ENCODE measurements around the gene MACROD2.
A peak's percentile ranks its signal among the peaks of the same experiment; 100 is the strongest.

MACROD2 gene

DNA sequence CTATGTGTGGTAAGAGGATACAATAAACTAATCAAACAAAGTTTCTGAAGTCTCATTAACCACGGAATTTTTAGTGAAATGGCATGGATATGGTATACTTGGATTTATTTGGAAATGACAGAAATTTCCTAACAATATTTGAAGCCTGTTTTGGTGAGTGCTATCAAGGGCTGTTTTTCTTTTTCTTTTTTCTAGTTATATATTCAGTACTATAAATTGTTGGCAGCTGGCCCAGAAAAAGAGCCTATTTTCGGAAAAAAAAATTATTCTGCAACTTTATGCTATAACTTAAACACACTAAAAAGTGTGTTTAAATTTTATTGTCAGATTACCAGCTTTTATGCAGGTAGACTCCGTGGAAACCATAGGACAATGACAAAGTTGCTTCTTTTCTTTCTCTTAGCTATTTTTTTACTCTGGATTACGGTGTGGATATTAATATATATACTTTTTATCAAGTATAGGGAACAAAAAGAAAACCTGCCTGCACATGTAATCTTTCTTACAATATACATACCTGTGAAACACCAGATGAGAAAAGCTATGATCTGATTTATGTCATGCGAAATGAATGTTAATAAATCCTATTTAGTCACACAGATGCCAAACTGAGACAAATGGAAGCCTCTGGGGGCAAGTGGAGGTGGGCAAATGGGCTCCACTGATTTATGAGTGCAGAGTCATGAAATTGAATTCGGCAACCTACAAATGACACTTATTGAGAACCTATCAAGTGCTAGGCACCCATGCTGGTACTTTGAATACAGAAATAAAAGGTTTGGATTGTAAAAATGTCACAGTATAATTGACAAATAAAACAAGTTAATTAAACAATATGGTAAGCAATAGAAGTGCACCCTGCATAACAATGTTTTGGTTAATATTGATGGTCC is 1261.6 kb downstream of the MACROD2 start:
- peak; percentile 41 for DNase-seq

- DNase-seq, result no peak
Observed at GRCh38 chr20:15257569-15257870, 1262.2 kb downstream of the MACROD2 start.

DNA sequence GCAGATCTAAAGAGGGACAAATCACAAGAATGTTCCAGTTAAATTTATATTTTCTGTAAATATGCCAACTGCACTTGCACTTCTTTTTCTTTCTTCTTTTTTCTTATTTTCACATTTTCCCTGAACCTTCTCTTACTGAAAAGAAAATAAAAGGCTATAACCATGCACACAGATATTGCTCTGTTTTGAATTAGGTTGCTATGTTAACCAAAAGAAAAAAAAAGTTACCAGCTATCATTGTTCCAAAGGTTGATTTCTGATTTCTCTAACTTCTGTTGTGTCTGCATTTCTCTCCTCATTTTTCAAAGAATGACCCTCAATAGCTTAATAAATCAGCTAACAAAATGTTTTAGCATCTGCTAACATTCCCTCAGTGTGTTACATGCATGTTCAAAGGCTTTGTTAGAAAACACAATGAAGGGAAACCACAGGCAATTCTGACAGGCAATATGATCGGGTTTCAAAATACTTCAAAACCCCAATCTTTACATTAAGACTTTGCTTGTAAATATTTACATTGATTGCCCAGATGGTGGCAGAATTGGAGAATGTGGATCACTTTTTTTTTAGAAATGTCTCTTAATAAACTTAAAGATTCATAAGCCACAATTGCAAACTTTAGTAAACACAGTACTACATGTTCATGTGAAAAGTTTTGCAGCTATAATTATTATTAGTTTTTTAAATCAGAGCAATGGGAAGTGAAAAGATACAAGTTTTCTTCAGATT is 1270.4 kb downstream of the MACROD2 start:
- DNase-seq, result no peak

DNA sequence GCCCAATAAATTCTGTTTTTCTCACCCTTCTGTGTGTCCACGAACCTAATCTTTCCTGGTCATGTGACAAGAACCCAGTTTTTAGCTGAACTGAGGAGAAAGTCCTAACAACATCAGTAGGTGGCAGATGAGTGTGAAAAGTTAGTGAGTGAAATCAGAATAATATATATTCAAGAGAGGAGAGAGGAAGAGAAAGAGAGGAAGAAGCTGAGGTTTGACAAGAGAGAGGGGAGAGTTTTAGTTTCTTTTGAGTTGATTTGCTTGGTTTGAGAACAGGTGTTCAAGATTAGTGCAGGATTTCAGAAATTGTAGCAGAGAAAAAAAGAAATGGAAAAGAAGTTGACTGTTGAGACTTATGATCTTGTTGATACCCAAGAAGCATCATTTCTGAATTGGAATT is 1272.6 kb downstream of the MACROD2 start:
- DNase-seq, result no peak

DNA sequence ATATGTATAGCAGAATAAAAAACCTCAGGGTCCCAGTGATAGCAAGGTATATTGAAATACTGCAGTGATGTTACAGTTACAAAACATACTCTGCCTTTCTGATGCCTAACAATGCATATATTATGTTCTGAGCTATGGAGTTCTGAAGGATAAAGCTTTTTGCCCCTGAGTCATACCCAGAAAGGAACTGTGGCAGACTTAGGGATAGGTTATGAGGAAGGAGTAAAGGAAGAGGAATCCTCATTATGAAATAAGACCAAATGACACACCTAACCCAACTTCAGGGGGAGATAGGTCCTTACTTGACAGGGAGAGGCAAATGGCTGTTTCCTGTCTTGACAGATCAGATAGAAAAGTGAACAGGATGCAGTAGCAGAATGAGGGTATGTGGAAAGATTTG is 1282.7 kb downstream of the MACROD2 start:
- DNase-seq, result no peak

- DNase-seq, result no peak
Observed at GRCh38 chr20:15287329-15287728, 1292.0 kb downstream of the MACROD2 start.

GRCh38 chr20:15288106-15288505 is 1292.8 kb downstream of the MACROD2 start:
- no peak for DNase-seq

DNA sequence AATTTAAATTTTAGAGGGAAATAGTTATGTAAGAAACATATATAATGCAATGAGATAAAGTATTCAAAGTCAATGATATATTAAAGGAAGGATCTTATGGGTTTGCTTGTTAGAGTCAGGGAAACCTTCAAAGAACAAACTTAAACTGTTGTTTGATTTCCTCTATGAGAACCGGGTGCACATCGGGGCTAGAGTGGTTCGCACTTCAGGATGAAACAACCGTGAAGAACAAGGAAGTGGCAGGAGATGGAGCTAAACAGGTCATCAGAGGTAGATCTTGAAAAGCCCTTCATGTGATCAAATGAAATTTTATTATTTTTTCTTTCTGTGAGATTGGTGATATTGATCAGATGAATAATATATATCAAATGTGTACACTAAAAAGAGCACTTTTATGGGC is 1294.0 kb downstream of the MACROD2 start:
- DNase-seq, result no peak

DNA sequence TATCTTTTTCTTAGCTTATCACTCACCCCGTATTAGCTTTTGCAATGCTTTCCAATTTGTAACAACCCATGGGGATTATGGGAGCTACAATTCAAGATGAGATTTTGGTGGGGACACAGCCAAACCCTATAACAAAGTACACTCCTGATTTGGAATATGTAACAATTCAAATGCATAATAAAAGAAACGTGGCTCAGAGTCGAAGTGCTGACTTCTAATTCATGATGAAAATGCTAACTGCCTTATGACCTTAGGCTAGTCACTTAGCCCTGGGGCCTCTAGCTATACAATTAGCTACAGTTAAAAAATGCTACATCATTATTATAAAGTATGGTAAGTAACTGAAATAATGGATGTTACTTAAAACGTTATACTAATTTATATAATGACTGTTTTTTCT is 1297.1 kb downstream of the MACROD2 start:
- DNase-seq, result no peak

DNA sequence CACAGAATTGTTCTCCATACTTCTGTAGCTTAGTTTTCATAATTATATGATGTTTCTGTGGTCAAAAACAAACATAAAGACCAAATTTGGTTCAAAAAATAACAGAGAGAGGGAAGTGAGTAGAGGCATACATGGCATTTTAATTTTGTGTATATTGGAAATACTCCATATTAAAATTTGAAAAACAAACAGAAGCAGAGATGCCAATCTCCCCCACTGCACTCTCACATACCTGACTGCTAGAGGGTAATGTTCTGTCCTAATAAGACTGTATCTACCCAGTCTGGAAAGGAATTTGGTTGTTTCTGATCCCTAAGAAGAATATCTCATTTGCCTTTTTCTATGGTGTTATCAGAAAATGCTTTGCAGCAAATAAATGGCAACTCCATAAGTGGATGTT is 1301.1 kb downstream of the MACROD2 start:
- DNase-seq, result no peak

DNA sequence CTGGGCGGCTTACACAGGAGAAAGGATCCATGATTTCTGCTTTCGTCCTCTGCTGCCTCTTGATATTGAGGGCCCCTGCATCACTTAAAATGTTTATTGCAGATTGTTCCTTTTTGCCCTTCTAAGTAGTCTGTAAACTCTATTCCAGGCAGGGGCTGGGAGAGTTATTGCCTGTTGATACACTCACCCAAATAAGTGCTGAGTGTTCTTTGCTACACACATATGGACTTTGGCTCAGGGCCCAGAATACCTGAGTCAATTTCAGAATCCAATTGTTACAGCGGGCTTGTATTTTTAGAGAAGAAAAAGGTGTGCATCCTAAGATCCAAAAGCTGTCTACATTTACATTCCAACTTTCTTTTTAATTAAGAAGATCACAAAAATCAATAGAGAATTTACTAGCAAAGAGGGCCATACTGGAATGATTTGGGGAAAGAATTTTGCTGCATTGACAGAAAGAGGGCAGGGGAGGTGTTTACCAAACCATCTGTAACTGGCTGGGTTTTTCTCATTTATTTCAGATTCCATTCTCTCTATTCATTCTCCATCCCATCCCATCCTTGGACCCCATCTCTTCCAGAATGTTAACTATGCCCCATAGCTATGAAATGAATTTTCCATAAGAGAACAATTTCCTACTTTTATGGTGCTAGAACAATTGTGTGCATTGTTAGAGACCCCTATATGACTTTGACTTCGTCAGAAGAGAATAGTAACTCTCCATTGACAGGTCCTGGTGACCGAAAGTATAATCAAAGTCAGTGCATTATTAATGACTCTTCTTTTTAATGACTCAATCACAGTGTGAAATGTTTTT is 1302.0 kb downstream of the MACROD2 start:
- DNase-seq, result peak; percentile 9

GRCh38 chr20:15302075-15302474 is 1306.8 kb downstream of the MACROD2 start:
- DNase-seq, result no peak

DNA sequence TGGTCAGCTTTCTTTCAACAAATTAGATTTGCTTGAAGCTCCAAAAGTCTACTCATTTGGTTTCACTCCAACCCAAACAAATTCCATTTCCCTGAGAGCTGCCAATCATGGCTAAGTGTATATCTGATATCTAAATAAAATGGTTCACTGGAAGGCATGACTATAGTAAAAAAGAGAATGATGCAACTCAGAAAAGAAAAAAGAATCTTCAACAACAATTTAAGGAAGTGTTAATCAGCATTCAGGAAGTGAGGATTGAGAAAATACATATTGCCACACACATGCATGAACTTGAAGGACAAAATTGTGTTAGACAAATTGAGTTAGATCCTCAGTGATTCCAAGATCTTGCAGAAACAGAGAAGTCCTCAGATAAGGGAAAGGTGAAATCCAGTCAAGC is 1315.0 kb downstream of the MACROD2 start:
- DNase-seq, result no peak

DNA sequence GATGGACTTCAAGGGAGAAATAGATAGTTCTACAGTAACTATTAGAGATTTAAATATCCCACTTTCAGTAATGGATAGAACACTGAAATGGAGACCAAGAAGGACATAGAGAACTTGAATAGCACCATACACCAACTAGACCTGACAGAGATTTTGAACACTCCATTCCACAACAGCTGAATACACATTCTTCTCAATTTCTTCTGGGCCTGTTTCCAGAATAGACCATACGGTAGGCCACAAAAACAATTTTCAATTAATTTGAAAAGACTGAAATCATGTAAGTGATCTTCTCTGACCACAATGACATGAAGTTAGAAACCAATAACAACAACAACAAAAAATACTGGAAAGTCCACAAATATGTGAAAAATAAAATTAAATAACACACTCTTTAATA is 1321.2 kb downstream of the MACROD2 start:
- no peak for DNase-seq

- no peak for DNase-seq
Observed at GRCh38 chr20:15317546-15318232, 1322.4 kb downstream of the MACROD2 start.

GRCh38 chr20:15318682-15319081 is 1323.4 kb downstream of the MACROD2 start:
- DNase-seq, result no peak

GRCh38 chr20:15319439-15319838 is 1324.1 kb downstream of the MACROD2 start:
- no peak for DNase-seq

GRCh38 chr20:15320941-15321340 is 1325.6 kb downstream of the MACROD2 start:
- no peak for DNase-seq

- DNase-seq, result no peak
Observed at GRCh38 chr20:15327123-15327522, 1331.8 kb downstream of the MACROD2 start.

- DNase-seq, result no peak
Observed at GRCh38 chr20:15328084-15328483, 1332.8 kb downstream of the MACROD2 start.

DNA sequence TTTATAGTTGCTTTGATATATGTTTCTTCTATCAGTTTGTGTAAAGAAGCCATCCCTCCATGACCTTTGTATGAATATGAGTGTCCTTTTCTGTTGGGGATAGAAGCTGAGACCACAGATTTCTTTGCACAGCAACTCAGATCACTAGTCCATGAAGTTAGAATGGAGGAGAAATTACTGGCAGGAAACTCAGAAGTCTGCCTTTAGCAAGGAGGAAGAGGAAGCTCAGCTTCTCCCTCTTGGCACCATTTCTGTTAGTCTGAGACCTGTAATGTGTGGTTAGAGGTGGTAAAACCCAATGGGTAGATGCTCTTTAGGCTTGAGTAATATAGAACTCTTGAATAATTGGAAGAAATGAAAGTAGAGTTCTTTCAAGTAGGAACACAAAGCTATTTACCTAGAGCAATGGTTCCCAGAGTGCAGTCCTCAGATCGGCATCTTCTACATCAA is 1337.4 kb downstream of the MACROD2 start:
- no peak for DNase-seq

- no peak for DNase-seq
Observed at GRCh38 chr20:15333170-15333569, 1337.9 kb downstream of the MACROD2 start.

- DNase-seq, result no peak
Observed at GRCh38 chr20:15336011-15336410, 1340.7 kb downstream of the MACROD2 start.

Data from NCI-H82 (cell line).